ENCODE results near the gene TUSC2. TPM values are rescaled to one million over a fixed set of nuclear protein-coding genes. Genes with fewer than 3 reads are reported as not detected.

TUSC2 gene
- total and polyA plus RNA-seq, 2 of the 13 experiments (the other 11 are each of a cell fraction or from before 2014, with no cell fraction given): 36.7 to 39.1 TPM

DNA sequence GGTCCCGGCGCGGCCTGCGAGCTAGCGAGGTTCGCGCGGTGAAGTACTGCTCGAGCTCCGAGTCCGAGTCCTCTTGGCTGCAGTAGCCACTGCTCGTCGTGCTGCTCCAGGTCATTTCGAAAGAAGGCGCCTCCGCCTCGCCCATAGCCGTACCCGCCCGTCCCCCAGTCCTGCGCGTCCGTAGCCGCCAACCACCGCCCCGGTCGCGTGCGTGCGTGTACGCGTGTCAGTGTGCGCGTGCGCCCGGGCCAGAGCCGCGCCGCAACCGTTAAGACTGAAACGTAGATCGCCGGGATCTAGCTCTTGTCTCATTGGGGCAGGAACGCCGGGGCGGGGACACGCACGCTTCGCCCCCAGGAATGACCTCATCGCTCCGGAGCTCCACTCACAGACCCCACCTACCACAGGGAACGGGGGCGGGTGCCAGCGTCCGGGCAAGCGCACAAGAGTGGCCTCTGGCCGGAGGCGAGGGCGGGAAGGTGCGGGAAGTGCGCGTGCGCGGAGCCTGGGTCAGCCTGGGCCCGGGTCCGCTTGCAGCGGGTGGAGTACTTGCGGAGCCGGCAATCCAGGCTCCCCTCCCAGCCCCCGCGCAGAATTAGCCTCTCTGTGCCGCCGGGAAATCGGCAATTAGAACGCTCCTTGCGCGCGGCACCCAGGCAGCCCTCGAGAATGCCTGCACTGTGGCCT, 9.3 kb upstream of the TUSC2 start (continued):
- TF ChIP-seq, protein P1, sequence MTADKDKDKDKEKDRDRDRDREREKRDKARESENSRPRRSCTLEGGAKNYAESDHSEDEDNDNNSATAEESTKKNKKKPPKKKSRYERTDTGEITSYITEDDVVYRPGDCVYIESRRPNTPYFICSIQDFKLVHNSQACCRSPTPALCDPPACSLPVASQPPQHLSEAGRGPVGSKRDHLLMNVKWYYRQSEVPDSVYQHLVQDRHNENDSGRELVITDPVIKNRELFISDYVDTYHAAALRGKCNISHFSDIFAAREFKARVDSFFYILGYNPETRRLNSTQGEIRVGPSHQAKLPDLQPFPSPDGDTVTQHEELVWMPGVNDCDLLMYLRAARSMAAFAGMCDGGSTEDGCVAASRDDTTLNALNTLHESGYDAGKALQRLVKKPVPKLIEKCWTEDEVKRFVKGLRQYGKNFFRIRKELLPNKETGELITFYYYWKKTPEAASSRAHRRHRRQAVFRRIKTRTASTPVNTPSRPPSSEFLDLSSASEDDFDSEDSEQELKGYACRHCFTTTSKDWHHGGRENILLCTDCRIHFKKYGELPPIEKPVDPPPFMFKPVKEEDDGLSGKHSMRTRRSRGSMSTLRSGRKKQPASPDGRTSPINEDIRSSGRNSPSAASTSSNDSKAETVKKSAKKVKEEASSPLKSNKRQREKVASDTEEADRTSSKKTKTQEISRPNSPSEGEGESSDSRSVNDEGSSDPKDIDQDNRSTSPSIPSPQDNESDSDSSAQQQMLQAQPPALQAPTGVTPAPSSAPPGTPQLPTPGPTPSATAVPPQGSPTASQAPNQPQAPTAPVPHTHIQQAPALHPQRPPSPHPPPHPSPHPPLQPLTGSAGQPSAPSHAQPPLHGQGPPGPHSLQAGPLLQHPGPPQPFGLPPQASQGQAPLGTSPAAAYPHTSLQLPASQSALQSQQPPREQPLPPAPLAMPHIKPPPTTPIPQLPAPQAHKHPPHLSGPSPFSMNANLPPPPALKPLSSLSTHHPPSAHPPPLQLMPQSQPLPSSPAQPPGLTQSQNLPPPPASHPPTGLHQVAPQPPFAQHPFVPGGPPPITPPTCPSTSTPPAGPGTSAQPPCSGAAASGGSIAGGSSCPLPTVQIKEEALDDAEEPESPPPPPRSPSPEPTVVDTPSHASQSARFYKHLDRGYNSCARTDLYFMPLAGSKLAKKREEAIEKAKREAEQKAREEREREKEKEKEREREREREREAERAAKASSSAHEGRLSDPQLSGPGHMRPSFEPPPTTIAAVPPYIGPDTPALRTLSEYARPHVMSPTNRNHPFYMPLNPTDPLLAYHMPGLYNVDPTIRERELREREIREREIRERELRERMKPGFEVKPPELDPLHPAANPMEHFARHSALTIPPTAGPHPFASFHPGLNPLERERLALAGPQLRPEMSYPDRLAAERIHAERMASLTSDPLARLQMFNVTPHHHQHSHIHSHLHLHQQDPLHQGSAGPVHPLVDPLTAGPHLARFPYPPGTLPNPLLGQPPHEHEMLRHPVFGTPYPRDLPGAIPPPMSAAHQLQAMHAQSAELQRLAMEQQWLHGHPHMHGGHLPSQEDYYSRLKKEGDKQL (CRISPR knock-in tag; IDR thresholded peaks at IDR 0.05; ENCODE audit: low read depth): no peak
- TF ChIP-seq ZFP82 (CRISPR knock-in tag; IDR thresholded peaks at IDR 0.05; ENCODE audit: borderline replicate concordance) (no peak; the same call in 1 of the 2 replicates), ZNF891 (CRISPR knock-in tag; IDR thresholded peaks at IDR 0.05) (no peak), ZNF264 (CRISPR knock-in tag; IDR thresholded peaks at IDR 0.05) (no peak), ZNF225 (CRISPR knock-in tag; IDR thresholded peaks at IDR 0.05) (no peak), SAFB2 (CRISPR knock-in tag; IDR thresholded peaks at IDR 0.05; ENCODE audit: borderline replicate concordance, low read depth) (peak; percentile 66; the same call in 1 of the 2 replicates), SP5 (CRISPR knock-in tag; IDR thresholded peaks at IDR 0.05; ENCODE audit: borderline replicate concordance, low read depth) (peak; percentile 67; the same call in 1 of the 2 replicates), HES4 (CRISPR knock-in tag; IDR thresholded peaks at IDR 0.05; ENCODE audit: borderline replicate concordance) (peak; percentile 90), GATA4 (IDR thresholded peaks at IDR 0.05; ENCODE audit: borderline replicate concordance, low read depth) (peak; percentile 56), ZBTB7A (CRISPR knock-in tag; IDR thresholded peaks at IDR 0.05) (no peak), GABPA (IDR thresholded peaks at IDR 0.05; ENCODE audit: low read depth, low read length) (no peak), GABPA (CRISPR knock-in tag; IDR thresholded peaks at IDR 0.05; ENCODE audit: low read depth) (peak; percentile 27; the same call in 1 of the 2 replicates), ZBTB7B (CRISPR knock-in tag; IDR thresholded peaks at IDR 0.05) (no peak)
- TF ChIP-seq, protein P2, sequence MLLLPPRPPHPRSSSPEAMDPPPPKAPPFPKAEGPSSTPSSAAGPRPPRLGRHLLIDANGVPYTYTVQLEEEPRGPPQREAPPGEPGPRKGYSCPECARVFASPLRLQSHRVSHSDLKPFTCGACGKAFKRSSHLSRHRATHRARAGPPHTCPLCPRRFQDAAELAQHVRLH (CRISPR knock-in tag; IDR thresholded peaks at IDR 0.05; ENCODE audit: borderline replicate concordance, low read depth): peak; percentile 69
- TF ChIP-seq, protein P3, sequence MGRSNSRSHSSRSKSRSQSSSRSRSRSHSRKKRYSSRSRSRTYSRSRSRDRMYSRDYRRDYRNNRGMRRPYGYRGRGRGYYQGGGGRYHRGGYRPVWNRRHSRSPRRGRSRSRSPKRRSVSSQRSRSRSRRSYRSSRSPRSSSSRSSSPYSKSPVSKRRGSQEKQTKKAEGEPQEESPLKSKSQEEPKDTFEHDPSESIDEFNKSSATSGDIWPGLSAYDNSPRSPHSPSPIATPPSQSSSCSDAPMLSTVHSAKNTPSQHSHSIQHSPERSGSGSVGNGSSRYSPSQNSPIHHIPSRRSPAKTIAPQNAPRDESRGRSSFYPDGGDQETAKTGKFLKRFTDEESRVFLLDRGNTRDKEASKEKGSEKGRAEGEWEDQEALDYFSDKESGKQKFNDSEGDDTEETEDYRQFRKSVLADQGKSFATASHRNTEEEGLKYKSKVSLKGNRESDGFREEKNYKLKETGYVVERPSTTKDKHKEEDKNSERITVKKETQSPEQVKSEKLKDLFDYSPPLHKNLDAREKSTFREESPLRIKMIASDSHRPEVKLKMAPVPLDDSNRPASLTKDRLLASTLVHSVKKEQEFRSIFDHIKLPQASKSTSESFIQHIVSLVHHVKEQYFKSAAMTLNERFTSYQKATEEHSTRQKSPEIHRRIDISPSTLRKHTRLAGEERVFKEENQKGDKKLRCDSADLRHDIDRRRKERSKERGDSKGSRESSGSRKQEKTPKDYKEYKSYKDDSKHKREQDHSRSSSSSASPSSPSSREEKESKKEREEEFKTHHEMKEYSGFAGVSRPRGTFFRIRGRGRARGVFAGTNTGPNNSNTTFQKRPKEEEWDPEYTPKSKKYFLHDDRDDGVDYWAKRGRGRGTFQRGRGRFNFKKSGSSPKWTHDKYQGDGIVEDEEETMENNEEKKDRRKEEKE (IDR thresholded peaks at IDR 0.05): no peak
- TF ChIP-seq, protein P4, sequence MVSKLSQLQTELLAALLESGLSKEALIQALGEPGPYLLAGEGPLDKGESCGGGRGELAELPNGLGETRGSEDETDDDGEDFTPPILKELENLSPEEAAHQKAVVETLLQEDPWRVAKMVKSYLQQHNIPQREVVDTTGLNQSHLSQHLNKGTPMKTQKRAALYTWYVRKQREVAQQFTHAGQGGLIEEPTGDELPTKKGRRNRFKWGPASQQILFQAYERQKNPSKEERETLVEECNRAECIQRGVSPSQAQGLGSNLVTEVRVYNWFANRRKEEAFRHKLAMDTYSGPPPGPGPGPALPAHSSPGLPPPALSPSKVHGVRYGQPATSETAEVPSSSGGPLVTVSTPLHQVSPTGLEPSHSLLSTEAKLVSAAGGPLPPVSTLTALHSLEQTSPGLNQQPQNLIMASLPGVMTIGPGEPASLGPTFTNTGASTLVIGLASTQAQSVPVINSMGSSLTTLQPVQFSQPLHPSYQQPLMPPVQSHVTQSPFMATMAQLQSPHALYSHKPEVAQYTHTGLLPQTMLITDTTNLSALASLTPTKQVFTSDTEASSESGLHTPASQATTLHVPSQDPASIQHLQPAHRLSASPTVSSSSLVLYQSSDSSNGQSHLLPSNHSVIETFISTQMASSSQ (IDR thresholded peaks at IDR 0.05; ENCODE audit: low read depth): no peak
- TF ChIP-seq, protein P4 (CRISPR knock-in tag; IDR thresholded peaks at IDR 0.05; ENCODE audit: borderline replicate concordance): 0 out of 2 replicates have a peak, but pooled peaks have one; percentile 50

Data from HepG2 (cell line).